ENCODE measurements around the gene KRI1.

KRI1 gene

GRCh38 chr19:10517760-10518443 is 47.9 kb downstream of the KRI1 start:
- DNase-seq (ENCODE audit: low read depth): peak; percentile 38

DNA sequence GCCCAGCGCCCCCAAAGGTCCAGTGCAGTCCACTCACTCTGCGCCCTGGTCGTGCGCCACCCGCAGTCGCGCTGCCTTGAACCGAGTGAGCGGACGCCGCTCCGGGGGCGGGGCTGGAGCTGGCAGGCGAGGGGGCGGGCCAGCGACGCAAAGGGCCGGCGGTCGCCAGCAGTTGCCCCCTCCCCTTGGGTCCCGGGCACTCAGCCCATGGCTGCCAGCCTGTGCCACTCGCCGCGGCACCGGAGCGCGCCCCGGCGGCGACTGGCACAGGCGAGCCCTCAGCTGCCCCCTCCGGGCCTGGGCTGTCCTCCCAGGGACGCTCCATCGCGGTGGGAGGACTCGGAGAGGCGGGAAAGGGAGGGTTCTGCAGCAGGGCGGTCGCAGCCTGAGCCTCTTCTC is 48.5 kb downstream of the KRI1 start, which contains the start of gene S1PR5:
TSS of gene S1PR5 (minus strand) at position 87 of the 399 bp plus-strand sequence. CDS start 2,436 bp downstream, outside the sequence.
- DNase-seq (ENCODE audit: low read depth): peak; percentile 44
- no peak for TF ChIP-seq CTCF (IDR thresholded peaks at IDR 0.05; ENCODE audit: insufficient read depth, low read depth, low read length, missing control alignments)
- H3K4me3 ChIP-seq (ENCODE audit: low read length): peak within 1 kb of the TSS; percentile 74

More at GRCh38 chr19:10517760-10518443, 47.9 kb downstream of the KRI1 start:
- H3K4me3 ChIP-seq (ENCODE audit: low read length): peak overlapping the region; percentile 74
- TF ChIP-seq CTCF (IDR thresholded peaks at IDR 0.05; ENCODE audit: insufficient read depth, low read depth, low read length, missing control alignments): no peak

DNA sequence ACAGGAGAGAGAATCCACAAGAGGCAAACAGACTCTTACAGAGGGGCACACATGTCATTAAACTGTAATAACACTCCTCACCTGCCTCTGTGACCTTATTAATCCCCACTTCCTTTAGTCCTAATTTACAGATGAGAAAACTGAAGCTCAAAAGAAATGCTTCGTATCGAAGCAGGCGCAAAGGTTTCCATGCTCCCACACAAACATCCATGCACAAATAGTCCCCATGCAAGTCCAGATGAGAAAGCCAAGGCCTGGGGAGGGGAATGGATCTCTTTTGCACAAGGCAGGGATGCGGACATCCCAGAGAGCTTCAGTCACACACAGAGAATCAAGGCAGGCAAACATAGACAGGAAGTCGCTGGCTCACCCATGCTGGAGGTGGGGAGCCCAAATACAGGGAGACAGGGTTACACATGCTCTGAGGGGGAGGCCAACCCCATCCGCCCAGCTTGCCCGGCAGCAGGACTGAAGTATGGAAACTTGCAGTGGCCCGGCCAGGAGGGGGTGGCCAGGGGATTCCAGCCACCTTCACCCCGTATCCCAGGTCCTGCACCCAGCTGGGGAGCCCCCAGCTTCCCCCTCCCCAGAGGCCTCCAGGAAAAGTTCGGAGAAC is 49.0 kb downstream of the KRI1 start:
- DNase-seq (ENCODE audit: low read depth): peak; percentile 50
- peak overlapping the region; percentile 74 for H3K4me3 ChIP-seq (ENCODE audit: low read length)
- no peak for TF ChIP-seq CTCF (IDR thresholded peaks at IDR 0.05; ENCODE audit: insufficient read depth, low read depth, low read length, missing control alignments)

GRCh38 chr19:10516064-10516385 is 49.8 kb downstream of the KRI1 start:
- H3K4me3 ChIP-seq (ENCODE audit: low read length): peak overlapping the region; percentile 74
- no peak for TF ChIP-seq CTCF (IDR thresholded peaks at IDR 0.05; ENCODE audit: insufficient read depth, low read depth, low read length, missing control alignments)
- DNase-seq (ENCODE audit: low read depth): no peak

GRCh38 chr19:10514211-10515145 is 51.3 kb downstream of the KRI1 start:
- H3K4me3 ChIP-seq (ENCODE audit: low read length): no peak overlapping the region
- no peak for TF ChIP-seq CTCF (IDR thresholded peaks at IDR 0.05; ENCODE audit: insufficient read depth, low read depth, low read length, missing control alignments)
- DNase-seq (ENCODE audit: low read depth): no peak

- no peak overlapping the region for H3K4me3 ChIP-seq (ENCODE audit: low read length)
- no peak for DNase-seq (ENCODE audit: low read depth)
- no peak for TF ChIP-seq CTCF (IDR thresholded peaks at IDR 0.05; ENCODE audit: insufficient read depth, low read depth, low read length, missing control alignments)
Observed at GRCh38 chr19:10513223-10513622, 52.6 kb downstream of the KRI1 start.

Measured in epithelial cell of esophagus (primary cell).